Prostate gland (tissue), 2 donors: ENCODE measurements around the gene TPSG1.

Experiments
- POLR2A ChIP-seq: fragments of 450-650 bp; IDR thresholded peaks from one replicate; pipeline ENCODE4 v1.6.1; 2016; ENCODE audit warnings: antibody characterized with exemption, mild to moderate bottlenecking
- POLR2AphosphoS5 ChIP-seq: sonication (generic); formaldehyde crosslinking; IDR thresholded peaks from one replicate; pipeline ENCODE4 v1.6.1; 2017; ENCODE audit warnings: antibody characterized with exemption
- TF ChIP-seq, protein P1 (sequence below), 4 experiments: fragments of 200-600 bp in 2 of 4; fragments of 450-650 bp in 2 of 4; sonication (generic) in 2 of 4; IDR thresholded peaks; 1 replicate in 3 of 4; 2 replicates in 1 of 4; pipeline ENCODE4 v1.5.1; 2016 to 2019; ENCODE audit warnings: antibody characterized with exemption in 4 of 4, mild to moderate bottlenecking in 2 of 4, moderate library complexity in 2 of 4

DNA sequence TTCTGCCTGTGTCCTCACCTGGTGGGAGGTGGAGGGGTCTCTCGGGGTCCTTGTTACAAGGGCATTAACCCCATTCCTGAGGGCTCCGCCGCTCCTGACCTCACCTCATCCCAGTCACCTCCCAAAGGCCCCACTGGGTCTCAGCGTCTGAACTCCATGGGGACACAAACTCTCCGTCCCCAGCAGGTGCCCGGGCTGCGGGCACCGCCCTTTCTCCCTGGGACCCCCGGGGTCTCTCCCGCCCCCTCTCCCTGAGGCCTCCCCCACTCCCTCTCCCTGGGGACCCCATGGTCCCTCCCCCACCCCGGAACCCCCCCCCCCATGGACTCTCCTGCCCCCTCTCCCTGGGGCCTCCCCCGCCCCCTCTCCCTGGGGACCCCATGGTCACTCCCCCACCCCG is 47.3 kb downstream of the TPSG1 start:
- TF ChIP-seq POLR2A (no peak), POLR2AphosphoS5 (no peak)
- TF ChIP-seq, protein P1, sequence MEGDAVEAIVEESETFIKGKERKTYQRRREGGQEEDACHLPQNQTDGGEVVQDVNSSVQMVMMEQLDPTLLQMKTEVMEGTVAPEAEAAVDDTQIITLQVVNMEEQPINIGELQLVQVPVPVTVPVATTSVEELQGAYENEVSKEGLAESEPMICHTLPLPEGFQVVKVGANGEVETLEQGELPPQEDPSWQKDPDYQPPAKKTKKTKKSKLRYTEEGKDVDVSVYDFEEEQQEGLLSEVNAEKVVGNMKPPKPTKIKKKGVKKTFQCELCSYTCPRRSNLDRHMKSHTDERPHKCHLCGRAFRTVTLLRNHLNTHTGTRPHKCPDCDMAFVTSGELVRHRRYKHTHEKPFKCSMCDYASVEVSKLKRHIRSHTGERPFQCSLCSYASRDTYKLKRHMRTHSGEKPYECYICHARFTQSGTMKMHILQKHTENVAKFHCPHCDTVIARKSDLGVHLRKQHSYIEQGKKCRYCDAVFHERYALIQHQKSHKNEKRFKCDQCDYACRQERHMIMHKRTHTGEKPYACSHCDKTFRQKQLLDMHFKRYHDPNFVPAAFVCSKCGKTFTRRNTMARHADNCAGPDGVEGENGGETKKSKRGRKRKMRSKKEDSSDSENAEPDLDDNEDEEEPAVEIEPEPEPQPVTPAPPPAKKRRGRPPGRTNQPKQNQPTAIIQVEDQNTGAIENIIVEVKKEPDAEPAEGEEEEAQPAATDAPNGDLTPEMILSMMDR (IDR thresholded peaks at IDR 0.05), result no peak
